ENCODE measurements around the gene MSL3.

MSL3 gene

DNA sequence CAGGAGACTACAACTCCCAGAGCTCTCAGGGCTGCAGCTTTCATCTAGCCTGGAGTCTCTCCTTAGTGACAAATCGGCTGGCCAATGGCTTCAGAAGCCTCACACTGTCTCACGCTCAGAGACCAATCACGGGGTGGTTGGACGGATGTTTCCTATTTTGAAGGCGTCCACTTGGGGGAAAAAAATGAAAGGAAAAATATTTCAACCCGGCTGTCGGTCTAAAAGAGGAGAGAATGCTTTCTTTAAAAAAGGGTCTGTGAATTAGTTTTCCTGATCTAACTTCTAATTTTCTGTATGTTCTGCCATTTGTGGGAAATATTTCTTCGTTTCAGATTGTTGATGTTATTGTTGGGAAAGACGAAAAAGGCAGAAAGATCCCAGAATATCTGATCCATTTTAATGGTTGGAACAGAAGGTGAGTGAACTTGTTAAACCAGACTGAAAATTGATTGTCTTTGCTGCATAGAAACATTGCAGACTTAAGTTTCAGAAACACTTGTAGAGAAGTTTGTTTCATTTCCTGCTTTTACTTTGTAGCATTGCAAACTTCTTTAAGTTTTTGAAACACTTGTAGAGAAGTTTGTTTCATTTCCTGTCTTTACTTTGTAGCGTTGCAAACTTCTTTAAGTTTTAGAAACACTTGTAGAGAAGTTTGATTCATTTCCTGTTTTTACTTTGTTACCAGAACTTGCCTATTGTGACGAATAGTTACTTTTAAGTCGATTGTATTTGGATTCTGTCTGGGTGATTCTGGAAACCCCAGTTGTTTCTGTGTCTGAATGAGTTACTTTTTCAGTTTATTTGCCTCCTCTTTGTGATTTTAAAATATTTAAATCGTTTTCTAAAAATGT lies 1.6 kb downstream of the MSL3 start:
- DNase-seq, result peak; percentile 92

DNA sequence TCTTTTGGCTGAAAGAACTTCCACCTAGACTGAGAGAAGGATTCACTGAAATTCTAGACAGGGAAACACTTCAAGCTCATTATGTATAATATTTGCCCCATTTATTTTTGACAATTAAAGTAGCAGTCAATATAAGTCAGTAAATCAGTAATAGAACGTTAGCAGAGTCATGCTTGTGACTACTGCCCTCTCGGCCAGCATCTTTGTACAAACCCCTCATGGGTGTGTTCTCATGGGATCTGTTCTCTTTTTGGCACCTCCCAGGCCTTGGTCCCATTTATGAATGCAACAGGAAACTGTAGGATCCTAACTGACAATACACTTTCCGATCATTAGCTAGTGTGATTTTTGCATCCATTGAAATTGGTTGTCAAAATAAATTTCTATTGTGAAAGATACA lies 2.9 kb downstream of the MSL3 start:
- no peak for DNase-seq

DNA sequence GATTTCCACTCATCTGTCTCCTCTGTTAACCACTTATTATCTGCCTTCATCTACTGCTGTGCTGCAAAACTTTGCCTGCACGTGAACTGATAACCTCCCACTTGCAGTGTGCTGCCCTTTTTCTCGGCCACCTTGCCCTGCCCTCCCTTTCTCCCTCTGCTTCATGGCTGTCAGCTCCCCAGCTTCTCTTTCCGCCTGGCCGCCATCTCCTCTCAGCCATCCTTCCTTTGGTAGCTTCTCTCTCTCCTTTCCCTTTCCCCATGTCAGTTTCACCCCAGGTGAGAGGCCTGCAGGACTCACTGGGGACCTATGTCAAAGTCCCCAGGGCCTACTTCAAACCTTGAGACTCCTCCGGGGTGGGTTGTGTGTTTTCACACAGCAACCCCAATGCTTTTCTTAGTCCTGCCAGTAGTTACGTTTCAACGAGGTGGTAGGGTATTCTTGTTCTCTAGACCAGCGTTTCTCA lies 6.6 kb downstream of the MSL3 start:
- DNase-seq, result no peak

DNA sequence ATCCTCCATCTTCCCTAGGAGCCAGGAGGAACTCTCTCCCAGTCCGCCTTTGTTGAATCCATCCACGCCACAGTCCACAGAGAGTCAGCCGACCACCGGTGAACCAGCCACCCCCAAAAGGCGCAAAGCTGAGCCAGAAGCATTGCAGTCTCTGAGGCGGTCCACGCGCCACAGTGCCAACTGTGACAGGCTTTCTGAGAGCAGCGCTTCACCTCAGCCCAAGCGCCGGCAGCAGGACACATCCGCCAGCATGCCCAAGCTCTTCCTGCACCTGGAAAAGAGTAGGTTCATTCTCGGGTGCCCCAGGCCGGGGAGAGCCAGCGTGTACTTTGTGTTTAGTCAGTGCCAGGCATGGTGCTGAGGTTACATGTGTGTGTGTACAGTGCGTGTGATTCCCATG lies 7.4 kb downstream of the MSL3 start:
- DNase-seq, result no peak

DNA sequence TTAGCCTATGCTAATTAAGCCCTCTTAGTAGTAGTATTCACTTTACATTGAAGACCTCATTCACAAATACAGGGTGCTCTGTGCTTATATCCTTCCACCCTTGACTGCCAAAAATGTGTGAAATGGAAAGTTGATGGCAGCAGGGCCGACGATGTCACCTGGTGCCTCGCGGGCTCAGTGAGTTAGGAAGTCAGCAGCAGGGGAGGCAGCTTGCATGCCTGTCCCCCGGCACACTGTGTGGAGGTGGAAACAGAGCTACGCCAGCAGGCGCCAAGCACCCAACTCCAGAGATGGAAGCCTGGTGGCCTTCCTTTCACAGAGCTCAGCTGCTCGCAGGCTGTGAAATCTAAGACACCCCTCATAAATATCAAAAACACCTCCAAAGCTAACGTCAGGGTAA lies 8.4 kb downstream of the MSL3 start:
- no peak for DNase-seq

DNA sequence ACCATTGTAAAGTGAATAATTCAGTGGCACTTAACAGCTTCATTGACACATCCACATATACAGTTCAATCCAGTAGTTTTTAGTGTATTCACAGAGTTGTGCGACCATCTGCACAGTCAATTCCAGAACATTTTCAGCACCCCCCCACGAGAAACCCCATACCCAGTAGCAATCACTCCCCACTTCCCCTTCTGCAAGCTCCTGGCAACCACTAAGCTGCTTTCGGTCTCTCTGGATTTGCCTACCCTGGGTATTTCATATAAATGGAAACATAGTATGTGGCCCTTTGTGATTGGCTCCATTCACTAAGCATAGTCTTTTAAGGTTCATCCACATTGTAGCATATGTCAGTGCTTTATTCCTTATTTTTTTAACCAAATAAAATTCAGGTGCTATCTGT lies 10.0 kb downstream of the MSL3 start:
- DNase-seq, result no peak

DNA sequence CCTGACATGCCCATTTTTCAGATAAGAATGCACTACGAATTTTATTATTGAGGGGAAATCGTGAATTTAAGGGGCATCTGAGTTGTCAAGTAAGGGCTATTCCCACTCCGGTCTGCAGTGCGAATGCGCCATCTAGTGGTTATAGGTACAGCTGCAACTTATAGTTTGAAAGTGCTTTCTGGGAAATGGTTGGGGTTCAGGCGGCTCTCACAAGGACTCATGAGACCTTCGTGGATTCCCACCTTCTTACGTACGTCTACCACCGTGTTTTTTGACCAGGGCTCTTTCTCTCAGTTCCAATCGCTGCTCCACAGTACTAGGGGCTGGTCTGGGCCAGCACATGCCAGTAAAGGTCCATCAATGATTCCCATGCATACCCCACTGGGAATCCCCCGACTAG lies 12.3 kb downstream of the MSL3 start:
- peak; percentile 48 for DNase-seq

DNA sequence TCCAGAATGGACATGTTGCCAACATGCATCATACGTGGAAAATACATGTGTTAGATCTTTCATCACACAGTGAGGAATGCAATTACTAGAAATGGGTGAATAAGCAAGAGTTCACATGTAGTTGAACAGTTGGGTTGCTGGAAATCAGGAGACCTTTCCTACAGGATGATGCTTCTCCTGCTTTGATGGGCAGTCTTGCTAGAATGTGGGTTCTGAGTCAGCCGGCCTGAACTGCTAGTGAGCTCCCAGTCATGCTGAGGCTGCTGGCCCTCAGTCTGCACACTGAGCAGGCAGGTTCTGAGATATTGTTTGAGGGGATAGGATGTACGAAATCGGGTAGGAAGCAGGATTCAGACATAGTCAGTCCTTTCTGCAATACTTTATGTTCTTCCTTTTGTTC lies 20.2 kb downstream of the MSL3 start:
- DNase-seq, result no peak

DNA sequence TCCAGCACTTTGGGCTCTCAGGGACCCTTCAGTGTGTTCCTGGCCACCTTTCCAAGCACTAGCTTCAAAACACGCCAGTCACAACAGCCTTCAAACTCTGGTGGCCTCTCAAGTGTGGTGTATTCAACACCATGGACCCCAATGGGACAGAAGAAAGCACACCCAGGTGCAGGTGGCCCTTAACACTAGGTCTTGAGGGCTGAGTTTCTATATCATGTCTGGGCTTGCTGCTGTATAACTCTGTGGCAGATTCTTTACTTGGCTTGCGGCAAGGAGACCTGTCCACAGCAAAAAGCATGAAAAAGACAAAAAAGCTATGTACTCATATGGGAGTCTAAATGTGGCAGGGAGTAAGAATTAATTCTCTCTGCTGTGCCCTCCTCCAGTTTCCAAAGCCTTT lies 23.1 kb downstream of the MSL3 start:
- DNase-seq, result no peak

DNA sequence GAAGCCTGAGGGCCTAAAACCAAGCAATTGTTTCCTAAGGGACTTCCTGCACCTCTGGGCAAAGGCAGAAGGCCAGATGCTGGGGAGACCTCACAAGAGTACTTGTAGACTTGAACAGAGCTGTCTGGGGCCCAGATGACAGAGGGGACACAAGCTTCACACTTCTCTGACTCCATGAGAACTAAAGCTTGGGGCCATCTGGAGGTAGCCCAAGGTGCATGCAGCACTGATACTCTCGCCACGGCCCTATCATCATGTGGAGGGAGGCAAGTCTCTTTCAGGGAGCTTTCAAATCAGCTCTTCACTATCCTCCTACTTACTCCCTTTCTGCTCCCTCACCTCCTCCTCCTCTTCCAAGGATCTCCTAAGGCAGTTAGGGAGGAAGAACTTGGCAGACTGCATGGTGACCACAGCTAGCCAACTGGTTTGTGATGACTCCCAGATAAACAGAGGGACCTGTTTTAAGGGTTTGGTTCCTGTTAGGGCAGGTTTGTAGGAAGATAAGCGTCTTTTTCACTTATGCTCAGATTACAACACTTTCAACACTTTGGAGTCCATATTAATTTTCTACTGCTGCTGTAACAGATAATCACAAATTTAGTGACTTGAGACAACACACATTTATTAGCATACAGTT lies 23.8 kb downstream of the MSL3 start:
- DNase-seq, result no peak

DNA sequence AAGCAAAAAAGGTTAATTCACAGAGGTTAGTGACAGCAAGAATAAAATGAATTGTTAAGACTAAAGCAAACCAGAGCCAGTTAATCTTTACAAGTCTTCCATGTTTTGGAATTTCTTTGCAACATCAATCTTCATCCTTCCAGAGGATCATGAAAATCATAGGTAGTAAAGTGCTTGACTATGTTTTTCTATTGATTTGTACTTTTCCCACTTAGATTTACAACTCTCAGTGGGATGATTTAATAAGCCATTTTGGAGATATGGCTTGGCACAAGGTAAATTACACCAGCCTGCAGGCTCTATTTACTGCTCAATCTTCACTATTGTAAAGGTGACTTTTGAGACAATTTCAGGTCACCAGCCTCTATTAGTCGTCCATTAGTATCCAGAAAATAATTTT lies 26.5 kb downstream of the MSL3 start:
- DNase-seq, result no peak

DNA sequence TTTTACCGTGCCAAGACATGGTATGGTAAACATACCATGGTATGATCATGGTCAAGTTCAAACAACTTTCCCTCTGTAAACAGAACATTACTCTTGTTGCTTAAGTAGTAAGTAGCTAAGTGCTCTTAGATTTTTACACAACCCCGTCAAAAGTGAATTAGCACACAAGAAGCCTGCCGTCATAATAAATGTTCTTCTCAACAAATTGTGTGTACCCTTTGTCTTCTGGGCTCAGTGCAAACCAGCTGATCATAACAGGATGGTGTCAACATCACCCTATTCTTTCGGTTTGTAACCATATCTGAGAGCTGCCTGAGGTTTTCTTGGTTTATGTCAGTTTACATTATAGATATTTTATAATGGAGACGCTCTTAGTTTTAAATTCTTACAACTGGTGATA lies 28.8 kb downstream of the MSL3 start:
- no peak for DNase-seq

DNA sequence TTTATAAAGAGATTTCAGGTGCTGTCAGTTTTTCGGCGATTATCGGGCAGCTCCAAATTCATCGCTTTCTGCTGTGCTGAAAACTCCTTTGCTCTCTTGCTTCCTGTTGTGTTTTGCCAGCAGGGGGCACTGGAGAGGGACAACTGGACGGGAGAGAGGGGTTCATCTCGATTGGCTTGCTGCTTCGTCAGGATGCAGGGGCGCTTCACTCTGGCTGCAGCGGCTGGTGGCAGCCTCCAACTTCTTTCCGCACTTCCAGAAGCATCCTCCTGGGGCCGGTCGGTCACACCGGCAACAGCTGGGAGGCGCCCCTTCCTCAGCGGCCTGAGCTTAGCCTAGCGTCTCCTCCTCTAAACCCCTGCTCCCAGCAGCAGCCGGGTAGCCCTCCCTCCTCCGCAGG lies 29.5 kb downstream of the MSL3 start:
- peak; percentile 57 for DNase-seq

DNA sequence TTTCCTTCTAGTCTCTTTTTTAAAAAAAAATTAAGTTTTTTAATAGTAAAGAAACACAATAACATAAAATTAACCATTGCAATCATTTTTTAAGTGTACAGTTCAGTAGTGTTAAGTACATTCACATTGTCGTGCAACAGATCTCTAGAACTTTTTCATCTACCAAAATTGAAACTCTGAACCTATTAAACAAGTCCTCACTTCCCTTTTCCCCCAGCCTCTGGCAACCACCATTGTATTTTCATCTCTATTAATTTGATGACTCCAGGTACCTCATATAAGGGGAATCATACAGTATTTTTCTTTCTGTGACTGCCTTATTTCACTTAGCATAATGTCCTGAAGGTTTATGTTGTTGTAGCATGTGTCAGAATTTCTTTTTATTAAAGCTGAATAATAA lies 31.8 kb downstream of the MSL3 start:
- DNase-seq, result no peak

DNA sequence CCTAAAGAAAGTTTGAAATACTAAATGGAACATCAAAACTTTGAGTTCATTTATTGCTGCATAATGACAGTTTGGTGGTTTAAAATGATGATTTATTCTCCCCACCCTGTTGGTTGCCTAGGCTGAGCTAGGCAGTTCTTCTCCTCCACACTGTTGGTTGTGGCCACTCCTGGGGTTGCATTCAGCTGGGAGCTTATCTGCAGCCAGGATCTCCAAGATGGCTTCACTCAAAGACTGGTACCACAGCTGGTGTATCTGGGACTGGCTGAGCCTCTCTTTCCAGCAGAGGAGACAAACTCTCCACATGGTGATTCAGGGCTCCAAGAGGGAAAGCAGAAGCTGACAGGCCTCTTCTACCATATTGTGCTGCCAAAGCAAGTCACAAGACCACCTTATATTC lies 33.1 kb downstream of the MSL3 start:
- DNase-seq, result no peak

DNA sequence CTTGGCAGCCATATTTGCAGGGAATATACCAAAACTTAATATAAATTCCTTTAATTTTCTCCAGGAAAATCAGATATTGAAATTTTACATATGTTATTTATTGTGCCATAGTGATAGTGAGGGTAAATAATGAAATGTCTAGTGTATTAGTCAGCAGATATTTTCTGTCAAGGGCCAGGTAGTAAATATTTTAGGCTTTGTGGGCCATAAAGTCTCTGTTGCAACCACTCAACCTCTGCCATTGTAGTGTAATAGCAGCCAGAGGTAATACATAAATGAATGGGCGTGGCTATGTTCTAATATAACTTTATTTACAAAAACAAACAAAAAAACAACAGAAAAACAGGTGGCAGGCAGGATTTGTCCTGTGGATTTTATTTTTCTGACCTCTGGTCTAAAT lies 33.5 kb downstream of the MSL3 start:
- no peak for DNase-seq

DNA sequence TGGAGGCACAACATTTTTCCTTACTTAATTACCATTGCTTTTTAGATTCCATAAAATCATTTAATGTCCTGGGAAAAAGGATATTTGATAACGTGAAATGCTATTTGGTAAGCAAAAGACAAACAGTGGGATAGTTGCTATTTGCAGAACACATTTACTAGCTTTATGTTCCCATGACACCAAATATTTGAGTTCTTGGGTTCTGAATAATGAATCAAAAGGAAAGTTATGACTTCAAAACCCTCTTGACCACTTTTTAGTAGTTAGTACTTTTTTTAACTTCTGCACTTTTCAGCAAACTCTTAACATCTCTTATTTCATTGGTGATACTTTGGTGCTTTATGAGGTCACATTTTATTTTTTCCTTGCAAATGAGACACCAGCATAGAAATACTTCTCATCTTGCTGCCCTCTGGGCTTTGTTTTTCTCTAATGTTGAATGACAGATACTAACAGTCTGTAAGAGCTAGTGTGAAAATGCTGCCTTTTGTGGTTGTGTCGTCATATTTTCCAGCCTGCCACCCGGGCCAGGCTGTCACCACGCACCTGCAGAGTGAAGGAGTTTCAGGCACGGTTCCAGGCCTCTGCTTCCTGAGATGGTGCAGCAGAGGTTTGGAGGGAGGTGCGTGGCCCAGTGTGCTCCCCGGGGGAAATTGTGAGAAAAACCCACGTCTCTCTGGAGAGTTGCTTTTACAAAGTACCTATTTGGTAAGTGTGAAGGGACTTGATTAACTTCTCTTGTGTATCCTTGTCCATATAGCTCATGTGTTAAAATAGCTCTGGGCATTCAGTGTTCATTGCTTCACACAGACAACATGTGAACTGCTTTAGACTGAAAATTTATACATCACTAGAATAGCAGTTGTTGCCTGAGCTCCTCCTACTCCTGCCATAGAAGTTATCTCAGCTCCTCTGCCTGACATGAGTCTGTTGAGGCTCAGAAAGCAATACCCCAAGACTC lies 34.7 kb downstream of the MSL3 start:
- no peak for DNase-seq

DNA sequence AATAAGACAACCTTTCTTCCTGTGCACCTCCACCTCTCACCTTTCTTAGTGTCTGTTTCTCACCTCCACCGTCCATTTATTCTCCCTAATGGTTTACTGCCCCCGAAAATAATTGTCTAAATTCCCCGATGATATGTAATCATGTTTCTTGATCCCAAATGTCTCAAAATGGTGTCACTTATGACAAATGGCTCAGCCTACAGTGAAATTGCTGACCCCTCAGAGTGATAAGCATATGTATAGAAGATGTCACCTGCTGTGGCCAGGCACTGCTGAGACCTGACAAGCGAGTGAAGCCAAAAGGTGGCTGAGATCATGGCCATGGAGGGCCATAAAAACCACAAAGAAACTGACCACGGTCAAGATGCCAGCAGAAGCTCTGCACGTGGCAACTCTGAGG lies 35.7 kb downstream of the MSL3 start:
- no peak for DNase-seq

DNA sequence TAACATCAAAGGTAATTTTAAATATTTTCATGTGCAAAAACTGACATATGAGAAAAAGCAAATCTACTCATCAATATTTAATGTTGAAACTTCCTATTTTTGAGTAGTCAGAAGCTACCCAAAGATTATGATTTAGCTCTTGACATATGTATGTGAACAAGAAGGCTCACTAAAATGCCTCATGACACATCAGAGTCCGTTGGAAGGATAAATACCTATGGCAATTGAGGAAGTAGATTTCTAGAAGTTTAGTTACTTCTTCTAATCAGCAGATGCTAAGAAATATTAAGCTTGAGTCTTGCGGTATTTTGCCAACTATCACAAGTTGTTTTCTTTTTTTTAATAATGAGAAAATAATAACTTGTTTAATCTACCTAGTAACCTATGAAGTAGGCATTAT lies 55.3 kb downstream of the MSL3 start:
- no peak for DNase-seq

Measured in fibroblast of skin of right biceps (primary cell).